ENCODE results near the gene GRB7. TPM values are rescaled to one million over a fixed set of nuclear protein-coding genes. Genes with fewer than 3 reads are reported as not detected.
A peak's percentile ranks its signal among the peaks of the same experiment; 100 is the strongest.

Gene GRB7
- total and polyA plus RNA-seq, 2 experiments from 2014 or later, result not detected

- Histone ChIP-seq H3K27me3 (replicated peaks; ENCODE audit: insufficient read depth) (peaks cover 4% of the 10 kb centered on the region; the same call in 1 of the 2 replicates), H3K27ac (no peak overlapping the region), H3K36me3 (ENCODE audit: low read depth) (no peaks in the 10 kb centered on the region), H3K9me3 (ENCODE audit: low read depth) (no peaks in the 10 kb centered on the region), H3F3A (ENCODE audit: insufficient read depth) (no peaks in the 10 kb centered on the region), H2AFZ (peak overlapping the region; percentile 84), H3K79me2 (ENCODE audit: insufficient read depth) (no peaks in the 10 kb centered on the region), H4K20me1 (ENCODE audit: insufficient read depth) (no peaks in the 10 kb centered on the region), H3K4me3 (peak overlapping the region; percentile 48; the same call in 1 of the 2 replicates), H3K9me2 (ENCODE audit: insufficient read depth) (no peaks in the 10 kb centered on the region), H3K4me1 (ENCODE audit: insufficient read depth) (peaks cover 20% of the 10 kb centered on the region), H3K9ac (0 out of 2 replicates have a peak overlapping the region, but pooled peaks have one; percentile 27), H3K4me2 (ENCODE audit: unreplicated experiment) (peak overlapping the region; percentile 38)
- in situ Hi-C loops (cut with MboI), result no loop called here
- TF ChIP-seq EZH2 (IDR thresholded peaks at IDR 0.05; ENCODE audit: insufficient read depth, poor library complexity, severe bottlenecking) (no peak), EZH2phosphoT487 (IDR thresholded peaks at IDR 0.05; ENCODE audit: insufficient read depth, low read depth) (no peak)
- peak; percentile 74 for DNase-seq
- WGBS, 2 experiments (ENCODE audit: low coverage in 1 of 2, low lambda C conversion rate in 2 of 2, missing lambda C conversion rate in 2 of 2), result 4 to 6% methylated on average over 24 to 32 of the region's 32 CpGs
These were observed 1.5 kb downstream of the GRB7 start for GRCh38 chr17:39738983-39739884.

- Histone ChIP-seq H4K20me1 (ENCODE audit: insufficient read depth) (no peaks in the 10 kb centered on the region), H3K9ac (no peak overlapping the region), H3K4me3 (peak overlapping the region; percentile 48; the same call in 1 of the 2 replicates), H3K9me3 (ENCODE audit: low read depth) (no peaks in the 10 kb centered on the region), H3F3A (ENCODE audit: insufficient read depth) (no peaks in the 10 kb centered on the region), H3K79me2 (ENCODE audit: insufficient read depth) (no peaks in the 10 kb centered on the region), H2AFZ (peak overlapping the region; percentile 84), H3K27me3 (replicated peaks; ENCODE audit: insufficient read depth) (peaks cover 4% of the 10 kb centered on the region; the same call in 1 of the 2 replicates), H3K36me3 (ENCODE audit: low read depth) (no peaks in the 10 kb centered on the region), H3K9me2 (ENCODE audit: insufficient read depth) (no peaks in the 10 kb centered on the region), H3K4me2 (ENCODE audit: unreplicated experiment) (peak overlapping the region; percentile 38), H3K27ac (no peak overlapping the region), H3K4me1 (ENCODE audit: insufficient read depth) (peaks cover 20% of the 10 kb centered on the region)
- in situ Hi-C loops (cut with MboI), result no loop called here
- TF ChIP-seq EZH2phosphoT487 (IDR thresholded peaks at IDR 0.05; ENCODE audit: insufficient read depth, low read depth), result no peak
- no peak for TF ChIP-seq EZH2 (IDR thresholded peaks at IDR 0.05; ENCODE audit: insufficient read depth, poor library complexity, severe bottlenecking)
- DNase-seq, result peak; percentile 29
- WGBS, 2 experiments (ENCODE audit: low coverage in 1 of 2, low lambda C conversion rate in 2 of 2, missing lambda C conversion rate in 2 of 2), result 36 to 39% methylated on average over 9 of the region's 9 CpGs
These were observed 2.2 kb downstream of the GRB7 start for GRCh38 chr17:39739885-39740356.

GRCh38 chr17:39740357-39741111 lies 2.8 kb downstream of the GRB7 start:
- in situ Hi-C loops (cut with MboI), result no loop called here
- Histone ChIP-seq H3K9ac (no peak overlapping the region), H3K36me3 (ENCODE audit: low read depth) (no peaks in the 10 kb centered on the region), H3K79me2 (ENCODE audit: insufficient read depth) (no peaks in the 10 kb centered on the region), H3K4me2 (ENCODE audit: unreplicated experiment) (peak overlapping the region; percentile 38), H4K20me1 (ENCODE audit: insufficient read depth) (no peaks in the 10 kb centered on the region), H3F3A (ENCODE audit: insufficient read depth) (no peaks in the 10 kb centered on the region), H2AFZ (peak overlapping the region; percentile 84), H3K9me3 (ENCODE audit: low read depth) (no peaks in the 10 kb centered on the region), H3K9me2 (ENCODE audit: insufficient read depth) (no peaks in the 10 kb centered on the region), H3K4me3 (no peak overlapping the region), H3K4me1 (ENCODE audit: insufficient read depth) (peaks cover 20% of the 10 kb centered on the region), H3K27ac (no peak overlapping the region), H3K27me3 (replicated peaks; ENCODE audit: insufficient read depth) (peaks cover 4% of the 10 kb centered on the region; the same call in 1 of the 2 replicates)
- TF ChIP-seq EZH2phosphoT487 (IDR thresholded peaks at IDR 0.05; ENCODE audit: insufficient read depth, low read depth), result no peak
- no peak for TF ChIP-seq EZH2 (IDR thresholded peaks at IDR 0.05; ENCODE audit: insufficient read depth, poor library complexity, severe bottlenecking)
- DNase-seq, result peak; percentile 63
- WGBS, 2 experiments (ENCODE audit: low coverage in 1 of 2, low lambda C conversion rate in 2 of 2, missing lambda C conversion rate in 2 of 2), result 41 to 43% methylated on average over 11 to 16 of the region's 16 CpGs

- Histone ChIP-seq H3K9me2 (ENCODE audit: insufficient read depth) (no peaks in the 10 kb centered on the region), H3K4me3 (no peak overlapping the region), H3K27me3 (replicated peaks; ENCODE audit: insufficient read depth) (peaks cover 4% of the 10 kb centered on the region; the same call in 1 of the 2 replicates), H3K9ac (no peak overlapping the region), H3F3A (ENCODE audit: insufficient read depth) (no peaks in the 10 kb centered on the region), H3K9me3 (ENCODE audit: low read depth) (no peaks in the 10 kb centered on the region), H3K4me2 (ENCODE audit: unreplicated experiment) (no peak overlapping the region), H2AFZ (no peak overlapping the region), H4K20me1 (ENCODE audit: insufficient read depth) (no peaks in the 10 kb centered on the region), H3K36me3 (ENCODE audit: low read depth) (no peaks in the 10 kb centered on the region), H3K79me2 (ENCODE audit: insufficient read depth) (no peaks in the 10 kb centered on the region), H3K27ac (no peak overlapping the region), H3K4me1 (ENCODE audit: insufficient read depth) (peaks cover 20% of the 10 kb centered on the region)
- DNase-seq, result no peak
- TF ChIP-seq EZH2phosphoT487 (IDR thresholded peaks at IDR 0.05; ENCODE audit: insufficient read depth, low read depth) (no peak), EZH2 (IDR thresholded peaks at IDR 0.05; ENCODE audit: insufficient read depth, poor library complexity, severe bottlenecking) (no peak)
- in situ Hi-C loops (cut with MboI), result no loop called here
- WGBS, 2 experiments (ENCODE audit: low coverage in 1 of 2, low lambda C conversion rate in 2 of 2, missing lambda C conversion rate in 2 of 2), result 72% methylated on average over 15 to 18 of the region's 18 CpGs
These were observed 4.6 kb downstream of the GRB7 start for GRCh38 chr17:39742126-39742855.

All from GM23248 (cell line).